GM21737 (cell line): ENCODE measurements around the gene FOXP1.
"Not testable (repeated sequence)": the region's sequence is repeated elsewhere in the genome, so short reads cannot be mapped to it uniquely, and the experiment has no call there.

ENCODE experiments used
- ATAC-seq: cut with Tn5 transposase; IDR thresholded peaks from one replicate; pipeline ENCODE4 v1.9.1; 2021; ENCODE audit warnings: mild to moderate bottlenecking, moderate library complexity; ENCODE audit not compliant: unreplicated experiment

The FOXP1 gene

DNA sequence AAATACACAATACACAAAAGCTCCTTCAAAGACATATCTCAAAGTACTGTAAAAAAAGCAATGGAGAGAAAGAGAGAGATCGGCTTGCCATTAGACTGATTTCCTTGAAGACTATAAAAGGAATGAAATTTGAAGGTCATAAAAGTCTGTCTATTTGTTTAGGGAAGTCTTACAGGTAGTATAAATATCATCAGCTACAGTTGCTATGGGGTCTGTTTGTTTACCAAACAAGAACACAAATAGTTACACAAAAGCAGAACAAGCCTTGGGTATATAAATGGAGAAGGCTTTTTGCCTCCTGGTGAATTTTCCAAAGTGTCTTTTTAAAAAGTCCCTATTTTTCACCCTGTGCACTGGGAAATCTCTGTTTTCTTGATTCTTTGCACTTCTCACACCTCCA lies 552.3 kb downstream of the FOXP1 start:
- ATAC-seq, result no peak

DNA sequence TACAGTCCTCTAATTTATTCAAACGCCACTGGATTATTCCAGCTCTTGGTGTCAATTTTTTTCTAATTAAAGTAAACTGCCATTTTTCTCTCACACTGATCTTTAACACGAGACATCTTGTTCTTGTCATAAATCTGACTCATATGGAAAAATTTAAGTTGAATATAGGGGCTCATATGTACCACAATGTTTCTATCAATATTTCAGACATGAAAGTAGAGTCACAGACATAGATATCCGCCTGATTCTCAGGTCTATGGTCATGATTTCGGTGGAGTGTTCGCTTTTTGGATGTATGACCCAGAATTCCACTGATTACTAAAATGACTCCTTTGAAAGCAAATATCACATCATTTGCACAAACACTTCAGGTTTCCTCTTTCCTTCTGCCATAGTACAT lies 552.8 kb downstream of the FOXP1 start:
- no peak for ATAC-seq

DNA sequence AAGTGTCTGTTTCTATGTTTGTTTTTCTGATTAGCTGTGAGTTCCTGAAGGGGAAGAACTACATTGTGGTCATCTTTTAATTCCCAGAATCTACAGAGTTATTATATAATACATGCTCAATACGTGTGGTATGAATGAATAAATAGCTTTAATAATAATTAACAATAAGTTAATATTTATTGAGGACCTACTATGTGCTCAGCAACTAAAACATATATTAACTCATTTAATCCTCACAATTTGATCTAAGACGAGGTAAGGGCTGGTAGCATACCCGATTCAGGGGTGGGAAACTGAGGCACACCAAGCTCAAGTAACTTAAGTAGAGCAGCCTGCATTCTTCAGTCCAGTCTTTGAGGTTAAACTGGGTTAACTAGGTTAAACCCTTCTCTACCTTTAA lies 553.8 kb downstream of the FOXP1 start:
- no peak for ATAC-seq

DNA sequence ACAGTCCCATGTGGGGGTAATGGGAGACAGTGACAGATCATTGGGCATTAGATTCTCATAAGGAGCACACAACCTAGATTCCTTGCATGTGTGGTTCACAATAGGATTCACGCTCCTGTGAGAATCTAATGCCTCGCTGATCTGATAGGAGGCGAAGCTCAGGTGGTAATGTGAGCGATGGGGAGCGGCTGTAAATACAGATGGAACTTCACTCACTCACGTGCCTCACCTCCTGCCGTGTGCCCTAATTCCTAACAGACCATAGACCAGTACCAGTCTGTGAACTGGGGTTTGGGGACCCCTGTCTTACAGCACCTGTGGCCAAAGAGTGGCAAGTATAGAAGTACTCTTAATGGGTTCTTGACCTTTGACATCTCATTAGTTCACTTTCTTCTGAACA lies 554.7 kb downstream of the FOXP1 start:
- no peak for ATAC-seq

DNA sequence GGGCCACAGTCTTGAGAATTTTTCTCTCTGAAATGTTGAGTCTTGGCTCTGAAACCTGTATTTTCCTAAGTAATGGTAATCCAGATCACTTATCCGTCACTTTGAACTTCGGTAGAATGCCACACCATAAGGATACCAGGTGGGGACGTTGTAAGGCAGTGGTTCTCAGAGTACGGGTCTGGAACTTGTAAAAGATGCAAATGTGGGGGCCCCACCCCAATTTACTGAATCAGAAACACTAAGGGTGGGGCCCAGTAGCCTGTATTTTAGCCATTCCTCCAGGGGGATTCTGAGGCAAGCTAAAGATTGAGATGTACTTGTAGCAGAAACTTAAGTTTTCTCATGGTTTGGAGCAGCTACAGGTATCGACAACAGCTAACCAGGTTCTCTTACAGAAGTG lies 555.3 kb downstream of the FOXP1 start:
- ATAC-seq, result no peak

GRCh38 chr3:71026634-71027578 lies 556.6 kb downstream of the FOXP1 start:
- ATAC-seq, result no peak

- no peak for ATAC-seq
Measured at GRCh38 chr3:71025516-71025915, 558.0 kb downstream of the FOXP1 start.

DNA sequence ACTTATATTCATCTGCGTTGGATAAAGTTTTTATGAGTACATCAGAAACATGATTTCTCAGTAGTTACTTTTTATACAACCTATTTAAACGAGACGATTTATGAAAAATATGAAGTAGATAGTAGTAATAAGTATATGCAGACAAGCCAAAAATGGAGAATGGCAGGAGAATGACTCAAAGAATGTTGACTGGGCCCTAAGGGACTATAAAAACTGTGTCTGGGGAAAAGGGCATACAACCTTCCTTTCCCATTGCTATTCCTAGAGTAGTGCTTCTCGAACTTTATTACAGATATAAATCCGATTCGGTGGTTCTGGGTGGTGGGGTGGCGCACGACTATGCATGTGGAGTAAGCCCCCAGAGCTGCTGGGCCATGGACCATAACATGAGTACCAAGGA lies 558.5 kb downstream of the FOXP1 start:
- ATAC-seq, result no peak

- ATAC-seq, result no peak
Measured at GRCh38 chr3:71022551-71023335, 560.8 kb downstream of the FOXP1 start.

- no peak for ATAC-seq
Measured at GRCh38 chr3:71018799-71019198, 564.7 kb downstream of the FOXP1 start.

DNA sequence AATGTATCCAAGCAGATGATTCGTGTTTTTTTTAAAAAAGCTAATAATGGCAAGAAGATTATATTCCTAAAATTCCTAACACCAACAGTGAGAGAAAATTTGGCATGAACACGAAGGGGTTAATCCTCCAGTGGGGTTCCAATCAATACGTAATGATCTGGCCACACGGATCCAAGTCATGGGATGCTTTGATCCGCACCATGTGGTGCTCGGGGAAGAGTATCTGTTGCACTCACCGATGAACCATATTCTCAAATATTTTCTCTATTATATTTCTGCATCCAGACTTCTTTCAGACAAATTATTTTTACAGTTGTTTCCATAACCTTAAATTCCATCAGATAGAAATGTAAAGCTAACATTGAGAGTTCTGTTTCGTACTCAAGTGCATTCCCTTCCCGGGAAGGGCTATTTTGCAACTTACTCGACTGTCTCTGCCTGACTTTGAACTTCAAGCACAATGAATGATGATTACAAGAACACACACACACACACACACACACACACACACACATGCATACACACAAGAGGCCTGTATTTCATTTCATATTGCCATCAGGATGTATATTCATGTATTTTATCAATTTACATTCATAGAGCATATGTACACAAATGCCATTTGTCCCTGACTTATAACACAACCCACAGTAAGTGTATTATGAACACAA lies 567.2 kb downstream of the FOXP1 start:
- no peak for ATAC-seq

- ATAC-seq, result not testable (repeated sequence)
Measured at GRCh38 chr3:71014616-71015015, 568.9 kb downstream of the FOXP1 start.

DNA sequence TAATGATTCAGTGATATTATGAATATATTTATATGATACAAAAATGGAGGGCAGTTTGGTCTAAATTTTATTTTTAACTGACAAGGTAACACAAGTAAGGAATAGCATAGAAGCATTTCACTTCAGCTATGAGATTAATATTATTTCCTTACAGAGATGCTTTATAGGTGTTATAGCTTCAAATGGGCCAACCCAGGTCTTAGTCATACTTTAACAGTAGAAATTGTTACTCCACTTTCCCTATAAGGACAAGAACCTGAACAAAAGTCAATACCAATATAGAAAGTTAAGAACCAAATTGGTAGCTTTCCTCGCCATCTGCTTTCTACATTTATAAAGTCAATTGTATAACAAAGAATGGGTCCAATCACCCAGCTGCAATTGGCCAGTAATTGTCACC lies 570.6 kb downstream of the FOXP1 start:
- no peak for ATAC-seq

GRCh38 chr3:71011565-71012287 lies 571.8 kb downstream of the FOXP1 start:
- ATAC-seq, result peak; percentile 76

DNA sequence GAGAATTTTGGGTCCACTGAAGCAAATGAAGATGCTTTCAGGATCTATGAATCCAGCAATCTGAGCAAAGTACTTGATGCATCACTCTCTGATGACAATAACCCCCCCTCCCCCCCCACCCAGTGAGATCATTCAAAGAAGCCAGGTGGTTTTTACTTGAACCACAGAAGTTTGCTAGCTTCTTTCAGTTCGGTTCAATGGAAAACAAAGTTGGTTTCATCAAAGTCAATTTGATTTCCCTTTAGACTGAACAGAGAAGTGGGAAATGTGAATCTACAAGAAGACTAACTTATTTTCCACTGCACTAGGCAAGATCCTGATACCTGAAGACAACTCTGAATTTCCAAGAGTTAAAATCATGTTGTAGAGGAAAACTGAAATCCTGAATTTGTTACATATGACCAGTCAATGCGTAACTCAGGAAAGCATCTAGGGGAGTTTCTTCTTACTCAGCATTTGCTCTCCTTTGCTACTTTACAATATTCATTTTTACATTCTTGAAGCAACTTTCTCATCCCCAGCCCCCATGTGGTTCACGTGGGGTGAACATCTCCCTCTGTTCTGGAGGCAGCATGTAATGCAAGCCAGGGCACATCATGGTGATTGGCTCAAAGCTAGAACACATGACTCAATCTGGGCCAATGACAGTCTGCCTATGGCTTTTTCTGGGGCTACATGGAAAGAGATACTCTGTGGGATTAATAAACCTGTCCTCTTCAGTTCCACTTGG lies 572.6 kb downstream of the FOXP1 start:
- ATAC-seq, result peak; percentile 48

GRCh38 chr3:71008350-71008935 lies 575.1 kb downstream of the FOXP1 start:
- ATAC-seq, result no peak

DNA sequence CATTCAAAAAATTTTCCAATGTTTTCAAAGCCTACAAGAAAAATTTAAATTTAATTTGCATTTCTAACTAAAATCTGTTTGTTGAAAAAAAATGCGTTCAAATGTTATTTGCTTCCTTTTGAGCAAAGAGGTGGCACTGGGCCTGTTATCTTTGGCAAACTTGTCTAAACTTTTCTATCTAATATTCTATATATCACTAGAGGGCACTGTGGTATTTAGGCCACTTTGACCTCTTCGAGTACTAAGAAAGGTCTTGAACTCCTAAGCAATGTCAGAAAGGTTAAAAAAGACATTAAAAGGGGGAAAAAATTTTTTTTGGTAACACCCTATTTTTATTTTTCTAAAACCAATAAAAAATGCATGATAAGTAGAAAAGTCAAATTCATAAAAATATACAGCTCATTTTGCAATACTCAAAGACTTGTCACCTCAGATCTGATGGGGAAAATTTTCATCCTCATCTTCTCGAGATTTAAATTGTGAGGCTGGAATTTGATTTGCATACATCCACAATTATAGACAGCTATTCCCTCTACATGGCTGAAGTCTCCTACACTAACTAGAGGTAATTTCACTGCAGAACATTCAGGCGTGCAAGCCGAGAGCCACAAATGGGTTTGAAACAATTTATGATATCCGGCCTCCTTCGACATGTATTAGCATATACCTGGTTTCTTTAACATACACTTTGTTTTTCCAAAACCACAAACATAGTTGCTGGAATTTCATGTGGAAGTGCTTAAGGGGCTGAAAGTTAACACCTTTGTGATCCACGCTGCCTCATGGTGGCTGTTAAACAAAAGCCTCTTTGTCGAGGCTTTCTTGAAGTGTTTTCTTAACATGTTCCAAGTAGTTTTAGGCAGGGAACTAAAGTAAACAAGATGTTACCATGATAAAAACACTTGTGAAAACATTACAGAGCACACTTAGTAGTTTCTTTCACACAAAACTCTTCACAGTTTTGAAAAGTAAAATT lies 576.4 kb downstream of the FOXP1 start:
- ATAC-seq, result no peak

DNA sequence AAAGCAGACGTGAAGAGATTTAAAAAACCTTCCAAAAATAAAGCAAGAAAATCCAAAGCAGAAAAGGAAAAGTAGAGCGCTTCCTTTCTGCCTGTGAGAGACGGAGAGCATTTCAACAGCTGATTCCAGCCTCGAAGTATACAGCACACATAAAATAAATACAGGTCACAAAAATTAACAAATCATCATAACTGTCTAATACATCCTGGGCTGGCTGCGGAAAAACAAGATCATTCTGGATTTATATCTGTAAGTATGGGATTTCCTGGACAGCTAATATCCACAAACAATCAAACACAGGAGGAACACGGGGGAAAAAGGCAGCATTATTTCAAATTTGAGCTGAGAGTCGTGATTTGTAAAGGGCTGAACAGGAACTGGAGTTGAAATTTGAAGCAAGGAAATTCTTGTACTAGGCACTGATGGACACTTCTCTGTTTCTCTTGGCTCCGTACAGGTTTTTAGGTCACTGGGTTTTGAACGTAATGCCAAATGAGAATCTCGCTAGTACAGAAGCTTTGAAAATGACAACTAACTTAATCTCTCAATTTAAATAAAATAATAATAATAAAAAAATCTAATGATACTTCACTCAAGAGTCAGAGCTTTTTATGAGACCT lies 577.7 kb downstream of the FOXP1 start:
- no peak for ATAC-seq
